HS-27A (cell line): Measurements from ENCODE around the gene USP12.

Source experiments
- DNase-seq: peaks from one replicate; pipeline ENCODE4 v3.0.0-alpha.2; 2012; ENCODE audit warnings: low read depth, missing footprints

USP12 gene

DNA sequence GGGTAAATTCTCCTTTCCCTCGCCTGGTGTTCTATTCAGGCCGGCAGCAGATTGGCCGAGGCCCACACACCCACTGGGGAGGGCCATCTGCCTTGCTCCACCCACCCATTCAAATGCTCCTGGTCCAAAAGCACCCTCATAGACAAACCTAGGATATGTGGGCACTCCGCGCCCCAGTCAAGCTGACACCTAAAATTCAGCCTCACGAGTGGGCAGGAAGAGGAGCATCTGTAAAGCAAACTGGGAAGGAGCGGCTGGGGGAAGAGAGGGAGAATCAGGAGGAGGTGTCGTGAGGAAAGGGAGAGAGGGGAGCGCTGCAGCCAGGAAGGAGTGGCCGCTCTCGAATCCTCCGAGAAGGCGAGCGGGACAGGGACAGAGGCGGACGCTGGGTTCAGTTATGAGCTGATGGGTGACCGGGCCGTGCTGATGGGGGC is 136.9 kb downstream of the USP12 start:
- DNase-seq = no peak

DNA sequence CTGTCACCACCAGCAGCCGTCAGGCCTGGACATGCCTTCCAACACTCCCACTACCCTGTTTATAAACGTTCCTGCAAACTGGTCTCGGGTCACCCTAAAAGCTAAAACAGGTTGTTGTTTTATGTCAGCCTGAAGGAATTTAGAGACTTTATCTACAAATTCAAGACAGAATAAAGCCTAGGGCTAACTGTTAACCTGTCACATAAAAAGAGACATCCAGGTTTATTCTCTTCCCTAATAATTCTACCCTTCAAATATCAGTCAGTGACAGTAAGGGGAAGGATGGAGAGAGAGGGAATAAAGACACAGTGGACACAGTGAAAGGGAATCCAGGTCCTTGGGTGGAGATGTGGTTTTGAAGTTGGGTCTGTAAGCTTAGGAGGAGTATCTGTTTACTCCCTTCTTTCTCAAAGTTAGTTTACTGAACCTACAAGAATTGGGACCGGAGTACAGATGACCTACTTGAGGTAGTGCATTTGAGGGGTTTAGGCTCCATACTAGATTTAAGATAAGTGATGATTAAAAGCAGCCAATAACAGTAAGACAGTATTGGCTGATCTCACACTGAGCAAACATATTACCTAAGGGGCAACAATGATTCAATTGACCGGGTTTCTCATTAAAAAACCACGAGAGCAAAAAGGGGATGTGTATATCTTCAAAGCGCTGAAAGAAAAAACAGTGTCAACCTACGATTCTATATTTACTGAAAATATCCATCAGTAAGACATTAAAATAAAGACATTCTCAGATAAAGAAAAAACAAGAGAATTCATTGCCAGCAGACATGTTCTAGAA is 142.7 kb downstream of the USP12 start:
- DNase-seq = no peak

DNA sequence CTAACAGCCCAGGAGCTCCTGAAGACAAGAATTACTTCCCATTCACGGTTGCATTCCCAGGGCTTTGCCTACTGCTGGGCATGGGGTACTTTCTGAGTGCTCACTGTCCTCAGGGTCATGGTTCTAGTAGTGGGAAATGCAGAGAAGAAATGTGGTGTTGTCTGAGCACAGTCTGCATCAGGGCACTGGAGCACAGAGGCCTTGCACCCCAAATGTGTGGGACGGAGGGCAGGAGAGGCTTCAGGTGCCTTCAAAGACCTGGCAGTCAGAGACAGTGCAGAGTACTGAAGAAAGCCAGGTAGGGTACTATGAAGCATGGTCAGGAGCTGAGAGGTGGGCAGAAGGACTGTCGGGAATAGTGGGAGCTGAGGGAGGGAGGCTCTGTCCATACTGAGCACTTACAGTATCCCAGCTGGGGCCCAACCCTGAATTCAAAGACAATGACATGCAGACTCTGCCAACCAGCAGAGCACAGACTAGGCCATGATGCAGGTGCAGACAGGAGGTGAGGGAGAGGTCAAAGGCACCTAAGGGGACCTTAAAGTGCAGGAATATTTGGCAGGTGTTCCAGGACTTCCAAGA is 144.4 kb downstream of the USP12 start:
- DNase-seq = no peak

DNA sequence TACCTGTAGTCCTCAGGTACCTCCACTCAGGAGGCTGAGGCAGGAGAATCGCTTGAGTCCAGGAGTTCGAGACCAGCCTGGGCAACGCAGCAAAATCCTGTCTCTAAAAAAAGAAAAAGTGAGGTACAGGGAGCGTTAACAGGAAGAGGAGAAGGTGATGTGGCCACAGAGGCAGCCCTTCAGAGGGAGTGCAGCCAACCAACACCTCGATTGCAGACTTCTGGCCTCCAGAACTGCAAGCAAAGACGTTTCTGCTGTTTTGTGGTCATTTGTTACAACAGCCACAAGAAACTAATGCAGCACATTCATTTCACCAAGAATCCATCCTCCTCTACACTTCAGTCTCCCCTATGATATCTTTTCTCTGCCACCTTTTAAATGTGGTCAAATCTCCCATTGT is 145.2 kb downstream of the USP12 start:
- no peak for DNase-seq

DNA sequence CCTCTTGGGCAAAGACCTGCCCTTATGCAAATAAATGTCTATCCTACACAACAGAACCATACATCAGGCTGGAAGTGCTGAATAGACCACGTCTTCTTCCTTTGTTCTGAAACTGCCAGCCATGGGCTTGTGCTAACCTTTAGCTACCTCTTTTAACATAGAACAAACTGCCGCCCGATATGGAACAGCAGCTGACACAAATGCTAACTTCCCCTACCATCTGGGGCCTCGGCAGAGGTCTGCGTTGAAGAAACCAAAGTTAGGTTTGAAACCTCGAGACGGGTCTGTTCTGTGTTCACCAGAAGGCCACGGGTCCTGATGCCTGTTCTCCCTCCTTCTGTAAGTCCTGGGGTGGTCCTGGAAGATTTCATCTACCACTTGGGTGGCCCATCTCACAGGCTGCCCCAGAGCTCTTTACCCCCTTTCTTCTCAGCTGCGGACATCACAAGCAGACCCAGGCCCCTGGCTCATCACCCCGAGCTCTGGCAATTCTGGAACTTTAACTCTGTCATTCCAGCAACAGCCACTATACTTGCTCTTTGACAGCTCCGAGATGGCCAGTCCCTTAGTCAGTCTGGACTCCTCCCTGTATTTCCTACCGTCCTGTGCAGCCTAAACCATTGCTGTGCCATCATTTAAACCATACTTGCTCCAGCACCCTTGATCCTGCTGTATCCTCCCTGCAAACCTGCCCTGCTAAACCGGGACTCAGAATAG is 146.7 kb downstream of the USP12 start:
- DNase-seq = no peak

DNA sequence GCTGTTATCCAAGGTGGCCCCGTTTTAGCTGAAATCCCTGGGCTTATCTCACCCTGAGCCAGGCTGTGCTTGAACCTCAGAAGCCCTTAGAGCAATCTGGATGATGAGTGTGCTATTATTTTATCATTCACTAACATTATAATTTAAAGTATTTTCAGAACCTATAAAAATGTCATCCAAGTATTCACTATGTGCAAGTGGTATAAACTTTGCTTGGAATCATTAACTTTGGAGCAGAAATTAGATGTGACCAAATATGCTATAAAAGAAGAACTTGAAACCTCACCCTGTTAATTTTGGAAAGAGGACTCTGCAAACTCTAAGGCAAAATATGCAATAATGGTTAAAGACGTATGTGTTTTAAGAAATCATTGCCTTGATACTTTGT is 147.5 kb downstream of the USP12 start:
- no peak for DNase-seq

DNA sequence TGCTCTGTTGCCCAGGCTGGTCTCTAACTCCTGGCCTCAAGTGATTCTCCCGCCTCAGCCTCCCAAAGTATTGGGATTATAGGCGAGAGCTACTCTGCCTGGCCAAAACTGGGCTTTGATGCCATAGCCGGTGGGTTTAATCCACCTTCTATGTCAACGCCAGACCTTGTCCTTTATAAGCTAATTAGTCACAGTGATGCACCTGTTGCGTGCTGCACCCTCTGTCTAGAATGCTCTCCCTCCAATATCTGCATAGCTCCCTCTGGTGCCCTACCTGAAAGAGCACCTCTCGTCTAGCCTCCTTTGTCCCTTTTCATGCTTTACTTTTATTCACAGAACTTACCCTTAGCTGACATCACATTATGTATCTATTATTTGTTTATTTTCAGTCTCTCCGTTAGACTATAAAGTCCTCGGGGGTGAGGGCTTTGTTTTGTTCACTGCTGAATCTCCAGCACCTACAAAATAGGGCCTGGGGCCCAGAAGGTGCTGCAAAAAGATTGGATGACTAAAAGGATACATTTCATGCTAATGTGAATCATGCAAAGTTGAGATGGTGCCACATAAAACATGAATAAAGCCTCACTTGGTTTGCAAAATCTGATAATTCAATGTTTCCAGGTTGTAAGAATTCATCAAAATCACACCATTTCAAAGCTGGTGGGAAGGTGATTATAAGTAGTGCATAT is 148.1 kb downstream of the USP12 start:
- no peak for DNase-seq

DNA sequence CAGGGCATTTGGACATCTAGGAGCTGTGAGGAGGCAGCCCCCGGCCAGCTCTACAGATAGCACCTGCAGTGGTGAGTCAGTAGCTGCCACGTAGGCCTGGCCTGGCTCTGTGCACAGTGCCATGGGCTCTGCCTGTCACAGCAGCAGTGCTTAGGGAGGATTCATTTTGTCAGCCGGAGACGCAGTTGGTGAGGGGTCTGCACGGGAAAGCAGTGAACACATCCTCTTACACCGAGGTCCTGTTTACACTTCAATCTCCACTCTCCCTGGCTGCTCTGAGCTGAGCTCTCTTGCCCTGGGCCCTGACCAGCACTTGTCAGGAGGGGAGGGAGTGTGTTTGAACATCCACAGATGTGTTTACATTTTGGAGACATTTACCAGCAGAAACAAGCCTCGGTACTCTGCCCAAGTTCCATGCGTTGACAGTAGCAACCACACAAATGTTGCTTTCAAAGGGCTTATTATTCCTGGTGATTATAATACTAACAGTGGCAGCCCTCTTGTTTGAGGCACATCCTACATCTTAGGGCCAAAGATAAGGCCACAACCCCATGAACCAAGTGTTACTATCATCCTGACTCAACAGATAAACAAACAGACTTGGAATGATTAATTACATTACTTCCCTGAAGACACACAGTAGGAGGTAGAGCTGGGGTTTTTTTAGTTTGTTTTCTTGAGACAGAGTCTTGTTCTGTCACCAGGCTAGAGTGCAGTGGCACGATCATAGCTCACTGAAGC is 148.9 kb downstream of the USP12 start:
- no peak for DNase-seq

DNA sequence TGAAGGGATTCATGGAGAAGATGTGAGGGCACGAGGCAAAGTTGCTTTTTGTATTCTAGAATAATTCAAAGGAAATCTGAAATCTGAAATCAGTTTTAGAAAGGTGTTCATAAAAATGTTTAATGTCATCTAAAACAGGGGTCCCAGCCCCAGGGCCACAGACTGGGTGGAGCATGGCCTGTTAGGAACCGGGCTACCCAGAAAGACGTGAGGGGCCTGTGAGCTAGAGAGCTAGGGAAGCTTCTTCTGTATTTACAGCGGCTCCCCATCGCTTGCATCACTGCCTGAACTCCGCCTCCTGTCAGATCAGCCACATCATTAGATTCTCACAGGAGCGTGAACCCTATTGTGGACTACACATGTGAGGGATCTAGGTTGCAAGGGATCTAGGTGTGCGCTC is 151.2 kb downstream of the USP12 start:
- DNase-seq = no peak

DNA sequence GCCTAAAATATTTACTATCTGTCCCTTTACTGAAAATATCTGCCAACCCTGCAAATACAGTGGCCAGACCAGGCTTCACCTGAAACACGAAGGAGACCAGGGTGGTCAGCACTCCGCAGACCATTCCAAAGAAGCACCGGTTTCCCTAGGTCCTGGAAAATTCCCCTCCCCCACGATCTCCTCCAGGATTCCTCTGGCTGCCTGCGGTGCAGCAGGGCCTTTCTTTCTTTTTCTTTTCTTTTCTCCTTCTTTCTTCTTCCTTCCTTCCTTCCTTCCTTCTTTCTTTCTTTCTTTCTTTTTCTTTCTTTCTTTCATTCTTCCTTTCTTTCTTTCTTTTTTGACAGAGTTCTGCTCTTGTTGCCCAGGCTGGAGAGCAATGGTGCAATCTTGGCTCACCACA is 152.7 kb downstream of the USP12 start:
- no peak for DNase-seq

DNA sequence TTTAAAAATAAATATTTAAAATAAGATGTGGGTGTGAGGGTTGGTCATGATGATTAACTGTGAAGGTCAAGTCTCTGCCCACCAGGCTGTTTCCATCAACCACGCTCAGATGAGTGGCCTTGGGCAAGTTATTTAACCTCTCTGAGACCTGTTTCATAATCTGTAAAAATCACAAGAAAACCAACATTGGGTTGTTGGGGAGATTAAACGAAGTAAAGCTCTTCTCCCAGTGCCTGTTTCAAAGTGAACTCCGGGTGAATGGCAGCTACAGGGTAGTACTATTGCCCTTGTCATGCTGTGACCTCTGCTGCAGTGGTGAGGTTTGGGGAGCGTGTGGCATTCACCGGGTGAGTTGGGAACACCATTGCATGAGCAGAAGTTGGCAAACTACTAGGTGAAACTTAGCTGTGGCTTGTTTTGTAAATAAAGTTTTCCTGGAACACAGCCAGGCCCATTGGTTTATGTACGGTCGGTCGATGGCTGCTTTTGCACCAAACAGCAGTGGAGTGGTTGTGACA is 153.2 kb downstream of the USP12 start:
- no peak for DNase-seq

DNA sequence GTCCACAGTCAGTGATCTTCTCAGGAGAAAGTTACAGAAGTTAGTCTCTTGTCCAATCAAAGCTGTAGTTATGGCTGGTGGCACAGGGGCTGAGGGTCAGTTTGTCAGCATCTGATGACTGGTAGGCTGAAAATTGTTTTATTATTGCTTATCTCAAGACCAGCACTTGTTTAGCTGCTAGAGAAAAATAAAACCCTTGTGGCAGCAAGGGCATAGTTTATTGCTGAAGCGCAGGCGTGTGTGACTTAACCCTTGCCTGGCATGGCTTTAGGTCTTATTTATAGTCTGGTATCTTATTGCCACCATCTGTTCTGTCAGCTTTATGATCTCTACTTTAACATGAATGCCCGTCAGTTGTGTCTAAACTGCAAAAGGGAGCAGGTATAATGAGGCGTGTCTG is 154.7 kb downstream of the USP12 start:
- DNase-seq = no peak
